Mesenchymal stem cell (in vitro differentiated cells and primary cell): ENCODE data around the gene EVL.
A peak's percentile ranks its signal among the peaks of the same experiment; 100 is the strongest.

Source experiments
- DNase-seq: peaks from one replicate; pipeline ENCODE4 v3.0.0-alpha.2; 2013
- H2AFZ ChIP-seq: one replicate; pipeline ENCODE4 v1.6.1; 2013; ENCODE audit warnings: low read depth, mild to moderate bottlenecking, control low read depth, inconsistent platforms, low read length, moderate library complexity
- H2AK5ac ChIP-seq: 2 replicates; pipeline ENCODE4 v1.6.1; 2013; ENCODE audit warnings: low read length, moderate library complexity, mild to moderate bottlenecking, inconsistent platforms; ENCODE audit not compliant: severe bottlenecking
- H2BK120ac ChIP-seq: one replicate; pipeline ENCODE4 v1.6.1; 2013; ENCODE audit warnings: low read depth, mild to moderate bottlenecking, inconsistent platforms, low read length, moderate library complexity
- H2BK12ac ChIP-seq, 2 experiments: one replicate each; pipeline ENCODE4 v1.6.1; 2013; ENCODE audit warnings: inconsistent platforms in 2 of 2, low read length in 2 of 2, mild to moderate bottlenecking in 2 of 2, moderate library complexity in 2 of 2, control low read depth in 1 of 2
- H2BK15ac ChIP-seq: one replicate; pipeline ENCODE4 v1.6.1; 2013; ENCODE audit warnings: mild to moderate bottlenecking, low read depth, inconsistent platforms; ENCODE audit not compliant: poor library complexity, severe bottlenecking
- H2BK5ac ChIP-seq: 2 replicates; pipeline ENCODE4 v1.6.1; 2013; ENCODE audit warnings: low read depth, mild to moderate bottlenecking, low read length, control low read depth, inconsistent platforms; ENCODE audit not compliant: poor library complexity, severe bottlenecking
- H3K14ac ChIP-seq, 2 experiments: one replicate each; pipeline ENCODE4 v1.6.1; 2013; ENCODE audit warnings: inconsistent platforms in 2 of 2, low read length in 2 of 2, control low read depth in 1 of 2, mild to moderate bottlenecking in 1 of 2, moderate library complexity in 1 of 2
- H3K18ac ChIP-seq, 2 experiments: one replicate each; pipeline ENCODE4 v1.6.1; 2013; ENCODE audit warnings: inconsistent platforms in 2 of 2, low read length in 2 of 2, control low read depth in 1 of 2, low read depth in 1 of 2, mild to moderate bottlenecking in 1 of 2
- H3K23ac ChIP-seq, 2 experiments: one replicate each; pipeline ENCODE4 v1.6.1; 2013; ENCODE audit warnings: inconsistent platforms in 2 of 2, low read length in 2 of 2, mild to moderate bottlenecking in 2 of 2, moderate library complexity in 2 of 2, control low read depth in 1 of 2
- H3K27ac ChIP-seq: 2 replicates; pipeline ENCODE4 v1.5.1; 2013; ENCODE audit warnings: mild to moderate bottlenecking, moderate library complexity, low read length, control low read depth, inconsistent platforms; ENCODE audit not compliant: poor library complexity, severe bottlenecking
- H3K27me3 ChIP-seq, 2 experiments: 2 replicates each; pipeline versions ENCODE4 v1.6.1 to v1.7.0; 2013; ENCODE audit warnings: low read length in 2 of 2, mild to moderate bottlenecking in 2 of 2, moderate library complexity in 2 of 2, control low read depth in 1 of 2, inconsistent platforms in 1 of 2; ENCODE audit not compliant: control insufficient read depth in 1 of 2, insufficient read depth in 1 of 2
- H3K36me3 ChIP-seq, 2 experiments: 2 replicates each; pipeline versions ENCODE4 v1.6.1 to v1.7.0; 2013; ENCODE audit warnings: low read length in 2 of 2, control low read depth in 1 of 2, inconsistent platforms in 1 of 2, low read depth in 1 of 2, mild to moderate bottlenecking in 1 of 2; ENCODE audit not compliant: insufficient read depth in 2 of 2, control insufficient read depth in 1 of 2
- H3K4ac ChIP-seq, 2 experiments: one replicate each; pipeline ENCODE4 v1.6.1; 2013; ENCODE audit warnings: inconsistent platforms in 2 of 2, low read length in 2 of 2, mild to moderate bottlenecking in 2 of 2, moderate library complexity in 2 of 2, control low read depth in 1 of 2, low read depth in 1 of 2
- H3K4me1 ChIP-seq: 2 replicates; pipeline ENCODE4 v1.6.1; 2013; ENCODE audit warnings: low read depth, low read length, control low read depth; ENCODE audit not compliant: control insufficient read depth, insufficient read depth
- H3K4me2 ChIP-seq: 2 replicates; pipeline ENCODE4 v1.6.1; 2013; ENCODE audit warnings: low read length, mild to moderate bottlenecking, inconsistent platforms; ENCODE audit not compliant: poor library complexity, severe bottlenecking
- H3K4me3 ChIP-seq, 2 experiments: 2 replicates each; pipeline versions ENCODE4 v1.5.1 to v1.7.0; 2013; ENCODE audit warnings: low read length in 2 of 2, mild to moderate bottlenecking in 2 of 2, control low read depth in 1 of 2, low read depth in 1 of 2; ENCODE audit not compliant: insufficient read depth in 1 of 2
- H3K79me1 ChIP-seq: replicated peaks from 2 replicates; pipeline ENCODE4 v1.6.1; 2013; ENCODE audit warnings: mild to moderate bottlenecking, control low read depth, low read length, inconsistent platforms; ENCODE audit not compliant: poor library complexity, severe bottlenecking
- H3K9ac ChIP-seq: 2 replicates; pipeline ENCODE4 v1.7.0; 2013; ENCODE audit warnings: mild to moderate bottlenecking, low read length, moderate library complexity
- H3K9me3 ChIP-seq: 2 replicates; pipeline ENCODE4 v1.7.0; 2013; ENCODE audit warnings: mild to moderate bottlenecking, low read length; ENCODE audit not compliant: control insufficient read depth
- H4K8ac ChIP-seq: one replicate; pipeline ENCODE4 v1.6.1; 2013; ENCODE audit warnings: inconsistent platforms, mild to moderate bottlenecking, low read length, moderate library complexity
- H4K91ac ChIP-seq: one replicate; pipeline ENCODE4 v1.6.1; 2013; ENCODE audit warnings: mild to moderate bottlenecking, low read length, inconsistent platforms
- WGBS: methylation state at CpG from one replicate; pipeline ENCODE4 v1.1.7; 2013; ENCODE audit warnings: mixed read lengths; 5-methylcytosine and 5-hydroxymethylcytosine counted together

Gene EVL

GRCh38 chr14:100149851-100150611 is 84.8 kb downstream of the EVL start:
- no peak overlapping the region for H2BK15ac ChIP-seq
- WGBS, result 82% methylated on average over 17 of the region's 21 CpGs
- H3K4me2 ChIP-seq, result no peak overlapping the region
- no peak overlapping the region for H3K9ac ChIP-seq
- no peak overlapping the region for H2AK5ac ChIP-seq
- no peaks in the 10 kb centered on the region for H3K79me1 ChIP-seq
- H3K4me3 ChIP-seq, result peak overlapping the region in 1 of 2 experiments; percentile 1
- no peak overlapping the region for H3K23ac ChIP-seq
- no peak overlapping the region for H2BK120ac ChIP-seq
- peaks cover 8% of the 10 kb centered on the region for H3K9me3 ChIP-seq
- DNase-seq, result no peak
- H2BK12ac ChIP-seq, result no peak overlapping the region
- peaks cover 0 to 11% of the 10 kb centered on the region in 2 experiments for H3K36me3 ChIP-seq
- peaks cover 0 to 25% of the 10 kb centered on the region in 2 experiments for H3K27me3 ChIP-seq
- no peak overlapping the region for H2BK5ac ChIP-seq
- H4K8ac ChIP-seq, result no peak overlapping the region
- no peak overlapping the region for H3K4ac ChIP-seq
- peaks cover 3% of the 10 kb centered on the region for H3K4me1 ChIP-seq
- no peak overlapping the region for H4K91ac ChIP-seq
- no peak overlapping the region for H2AFZ ChIP-seq
- H3K18ac ChIP-seq, result no peak overlapping the region
- no peak overlapping the region for H3K14ac ChIP-seq
- no peak overlapping the region for H3K27ac ChIP-seq

- peaks cover 0 to 6% of the 10 kb centered on the region in 2 experiments for H3K36me3 ChIP-seq
- no peak overlapping the region for H2AK5ac ChIP-seq
- H3K9me3 ChIP-seq, result peaks cover 11% of the 10 kb centered on the region
- H3K18ac ChIP-seq, result no peak overlapping the region
- H3K4me1 ChIP-seq, result peaks cover 3% of the 10 kb centered on the region
- H2BK12ac ChIP-seq, result no peak overlapping the region
- DNase-seq, result no peak
- H2BK5ac ChIP-seq, result no peak overlapping the region
- no peak overlapping the region for H3K27ac ChIP-seq
- H2AFZ ChIP-seq, result no peak overlapping the region
- H3K4me2 ChIP-seq, result no peak overlapping the region
- H4K91ac ChIP-seq, result peak overlapping the region; percentile 5
- no peak overlapping the region for H2BK15ac ChIP-seq
- no peak overlapping the region for H3K23ac ChIP-seq
- H2BK120ac ChIP-seq, result no peak overlapping the region
- no peak overlapping the region for H3K14ac ChIP-seq
- H3K9ac ChIP-seq, result no peak overlapping the region
- no peaks in the 10 kb centered on the region for H3K79me1 ChIP-seq
- H4K8ac ChIP-seq, result no peak overlapping the region
- no peak overlapping the region for H3K4ac ChIP-seq
- WGBS, result 74% methylated on average over 12 of the region's 12 CpGs
- H3K4me3 ChIP-seq, result no peak overlapping the region
- H3K27me3 ChIP-seq, result peaks cover 0 to 26% of the 10 kb centered on the region in 2 experiments
These were observed 85.8 kb downstream of the EVL start for GRCh38 chr14:100150932-100151587.

- Histone ChIP-seq H4K8ac (no peak overlapping the region), H2BK120ac (no peak overlapping the region), H3K23ac (no peak overlapping the region), H3K27me3 (peaks cover 7 to 36% of the 10 kb centered on the region in 2 experiments), H2AK5ac (no peak overlapping the region), H2BK5ac (no peak overlapping the region), H3K79me1 (no peaks in the 10 kb centered on the region), H3K36me3 (peaks cover 0 to 2% of the 10 kb centered on the region in 2 experiments), H3K4me3 (no peak overlapping the region), H3K4me1 (peaks cover 3% of the 10 kb centered on the region), H3K4ac (no peak overlapping the region), H2AFZ (no peak overlapping the region), H3K9ac (no peak overlapping the region), H3K9me3 (peaks cover 11% of the 10 kb centered on the region), H3K18ac (no peak overlapping the region), H2BK12ac (no peak overlapping the region), H2BK15ac (no peak overlapping the region), H3K27ac (no peak overlapping the region), H4K91ac (no peak overlapping the region), H3K4me2 (no peak overlapping the region), H3K14ac (no peak overlapping the region)
- WGBS, result 86% methylated on average over 10 of the region's 10 CpGs
- DNase-seq, result no peak
These were observed 86.9 kb downstream of the EVL start for GRCh38 chr14:100152091-100152490.

GRCh38 chr14:100153560-100153959 is 88.3 kb downstream of the EVL start:
- Histone ChIP-seq H3K4me3 (peak overlapping the region in 1 of 2 experiments; percentile 21), H2AK5ac (no peak overlapping the region), H3K14ac (no peak overlapping the region), H2BK12ac (no peak overlapping the region), H2BK15ac (no peak overlapping the region), H3K27me3 (peaks cover 19 to 35% of the 10 kb centered on the region in 2 experiments), H3K27ac (no peak overlapping the region), H3K4ac (no peak overlapping the region), H2AFZ (no peak overlapping the region), H3K9ac (no peak overlapping the region), H3K4me1 (peaks cover 3% of the 10 kb centered on the region), H2BK120ac (no peak overlapping the region), H3K23ac (no peak overlapping the region), H4K8ac (no peak overlapping the region), H3K18ac (no peak overlapping the region), H3K79me1 (no peaks in the 10 kb centered on the region), H3K4me2 (no peak overlapping the region), H2BK5ac (no peak overlapping the region), H4K91ac (no peak overlapping the region), H3K36me3 (peaks cover 0 to 2% of the 10 kb centered on the region in 2 experiments), H3K9me3 (peaks cover 11% of the 10 kb centered on the region)
- 90% methylated on average over 6 of the region's 6 CpGs for WGBS
- DNase-seq, result no peak
